ENCODE data around the gene HEMGN. TPM values are rescaled to one million over a fixed set of nuclear protein-coding genes. Genes with fewer than 3 reads are reported as not detected.

Gene HEMGN
- total RNA-seq, 6 experiments from 2014 or later: 0.09 to 2.9 (median 1.0) TPM; not detected in 3

GRCh38 chr9:97935276-97935675, 2.7 kb downstream of the HEMGN start:
- Histone ChIP-seq H3K36me3 (no peaks in the 10 kb centered on the region), H3K27me3 (no peaks in the 10 kb centered on the region), H3K4me3 (no peak overlapping the region), H3K27ac (no peak overlapping the region), H3K9me3 (no peaks in the 10 kb centered on the region), H3K4me1 (no peaks in the 10 kb centered on the region)
- no peak for TF ChIP-seq POLR2A (IDR thresholded peaks at IDR 0.05)
- TF ChIP-seq, protein P1, sequence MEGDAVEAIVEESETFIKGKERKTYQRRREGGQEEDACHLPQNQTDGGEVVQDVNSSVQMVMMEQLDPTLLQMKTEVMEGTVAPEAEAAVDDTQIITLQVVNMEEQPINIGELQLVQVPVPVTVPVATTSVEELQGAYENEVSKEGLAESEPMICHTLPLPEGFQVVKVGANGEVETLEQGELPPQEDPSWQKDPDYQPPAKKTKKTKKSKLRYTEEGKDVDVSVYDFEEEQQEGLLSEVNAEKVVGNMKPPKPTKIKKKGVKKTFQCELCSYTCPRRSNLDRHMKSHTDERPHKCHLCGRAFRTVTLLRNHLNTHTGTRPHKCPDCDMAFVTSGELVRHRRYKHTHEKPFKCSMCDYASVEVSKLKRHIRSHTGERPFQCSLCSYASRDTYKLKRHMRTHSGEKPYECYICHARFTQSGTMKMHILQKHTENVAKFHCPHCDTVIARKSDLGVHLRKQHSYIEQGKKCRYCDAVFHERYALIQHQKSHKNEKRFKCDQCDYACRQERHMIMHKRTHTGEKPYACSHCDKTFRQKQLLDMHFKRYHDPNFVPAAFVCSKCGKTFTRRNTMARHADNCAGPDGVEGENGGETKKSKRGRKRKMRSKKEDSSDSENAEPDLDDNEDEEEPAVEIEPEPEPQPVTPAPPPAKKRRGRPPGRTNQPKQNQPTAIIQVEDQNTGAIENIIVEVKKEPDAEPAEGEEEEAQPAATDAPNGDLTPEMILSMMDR (IDR thresholded peaks at IDR 0.05): no peak
- intact Hi-C loops (cut with DNase I): no loop called here
- no peak for DNase-seq
- 30% methylated on average over 1 of the region's 1 CpG for WGBS (ENCODE audit: insufficient coverage, low coverage, low lambda C conversion rate, missing lambda C conversion rate)
- no peak for ATAC-seq

- TF ChIP-seq POLR2A (IDR thresholded peaks at IDR 0.05): no peak
- TF ChIP-seq, protein P1 (IDR thresholded peaks at IDR 0.05): no peak
Observed at GRCh38 chr9:97934321-97935115, 3.5 kb downstream of the HEMGN start.

DNA sequence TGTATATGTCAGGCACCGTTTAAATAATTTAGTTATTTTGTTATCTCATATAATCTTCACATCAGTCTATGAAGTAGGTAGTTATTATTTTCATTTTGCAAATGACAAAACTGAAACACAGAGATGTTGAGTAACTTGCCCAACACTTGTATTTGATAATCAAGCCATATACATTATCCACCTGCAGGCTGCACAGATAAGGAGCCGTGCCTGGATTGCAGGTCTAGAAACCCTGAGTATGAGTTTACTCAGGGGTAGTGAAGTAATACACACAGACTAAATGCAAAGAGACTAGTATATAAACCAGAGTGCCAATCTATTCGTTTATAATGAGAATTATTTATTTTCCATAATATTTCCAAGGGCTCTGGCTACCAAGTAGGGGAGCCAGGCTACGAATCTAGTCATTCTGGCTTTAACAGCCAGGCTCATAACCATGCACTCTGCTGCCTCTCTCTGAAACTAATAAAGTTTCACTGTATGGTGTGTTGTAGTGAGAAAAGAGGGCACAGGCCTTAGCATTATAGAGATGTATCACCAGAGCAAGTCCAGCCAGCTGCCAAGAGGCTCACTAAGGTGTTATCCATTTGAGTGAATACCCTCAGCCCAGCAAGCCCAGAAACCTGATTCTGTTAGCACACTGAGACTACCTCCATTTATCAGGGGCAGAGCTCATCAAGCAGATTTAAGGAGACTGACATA, 4.5 kb downstream of the HEMGN start:
- DNase-seq (no peak), ATAC-seq (no peak)
- Histone ChIP-seq H3K36me3 (no peaks in the 10 kb centered on the region), H3K4me1 (no peaks in the 10 kb centered on the region), H3K27me3 (no peaks in the 10 kb centered on the region), H3K4me3 (no peak overlapping the region), H3K9me3 (no peaks in the 10 kb centered on the region), H3K27ac (no peak overlapping the region)
- 57% methylated on average over 4 of the region's 4 CpGs for WGBS (ENCODE audit: insufficient coverage, low coverage, low lambda C conversion rate, missing lambda C conversion rate)
- TF ChIP-seq POLR2A (IDR thresholded peaks at IDR 0.05): no peak
- TF ChIP-seq, protein P1 (IDR thresholded peaks at IDR 0.05): no peak
- intact Hi-C loops (cut with DNase I): no loop called here

More at GRCh38 chr9:97934321-97935115, 3.5 kb downstream of the HEMGN start:
- no peak for ATAC-seq
- Histone ChIP-seq H3K4me1 (no peaks in the 10 kb centered on the region), H3K36me3 (no peaks in the 10 kb centered on the region), H3K27ac (no peak overlapping the region), H3K9me3 (no peaks in the 10 kb centered on the region), H3K27me3 (no peaks in the 10 kb centered on the region), H3K4me3 (no peak overlapping the region)
- no peak for DNase-seq
- 39% methylated on average over 6 of the region's 6 CpGs for WGBS (ENCODE audit: insufficient coverage, low coverage, low lambda C conversion rate, missing lambda C conversion rate)
- intact Hi-C loops (cut with DNase I): no loop called here

DNA sequence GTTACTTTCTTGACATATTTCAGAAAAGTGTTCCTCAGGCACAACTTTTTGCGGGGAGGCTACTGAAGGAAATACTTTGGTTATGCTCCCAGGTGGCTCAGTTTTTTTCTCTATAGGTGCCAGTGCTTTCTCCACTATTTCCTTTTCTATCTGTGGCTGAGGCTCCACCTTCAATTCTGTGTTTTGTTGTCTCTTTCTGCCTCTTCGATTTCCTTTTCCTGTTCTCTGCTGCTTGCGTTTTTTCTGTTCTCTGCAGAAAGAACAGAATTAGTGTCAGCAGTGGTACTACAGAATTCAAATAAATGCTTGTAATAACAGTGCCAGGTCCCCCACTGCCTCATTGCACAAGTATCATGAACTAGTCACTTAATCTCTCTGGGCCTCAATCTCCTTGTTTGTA, 7.0 kb downstream of the HEMGN start:
- Histone ChIP-seq H3K36me3 (no peaks in the 10 kb centered on the region), H3K4me3 (no peak overlapping the region), H3K27me3 (peaks cover 0 to 7% of the 10 kb centered on the region in 2 donors), H3K9me3 (no peaks in the 10 kb centered on the region), H3K27ac (no peak overlapping the region), H3K4me1 (no peaks in the 10 kb centered on the region)
- ATAC-seq (no peak), DNase-seq (no peak)
- TF ChIP-seq POLR2A (IDR thresholded peaks at IDR 0.05): no peak
- TF ChIP-seq, protein P1 (IDR thresholded peaks at IDR 0.05): no peak
- WGBS (ENCODE audit: insufficient coverage, low coverage, low lambda C conversion rate, missing lambda C conversion rate): 38% methylated on average over 3 of the region's 3 CpGs
- intact Hi-C loops (cut with DNase I): no loop called here

Data from right lobe of liver (tissue), 6 donors.